A673 (cell line): ENCODE results near the gene BET1.

Experiments used
- CTCF ChIP-seq: fragments of 300-800, 200-600 bp; sonication (generic); conservative IDR thresholded peaks from 2 replicates; pipeline ENCODE4 v1.5.1; 2017; ENCODE audit warnings: low read depth, mild to moderate bottlenecking, antibody characterized with exemption, low read length, moderate library complexity, mixed read lengths
- EZH2 ChIP-seq: fragments of 200-600 bp; sonication (generic); IDR thresholded peaks from 2 replicates; pipeline ENCODE4 v1.6.1; 2017; ENCODE audit warnings: borderline replicate concordance, low read depth, mild to moderate bottlenecking, mixed read lengths, antibody characterized with exemption, low read length; ENCODE audit not compliant: poor library complexity, severe bottlenecking

GRCh38 chr7:93968911-93969620, 35.1 kb downstream of the BET1 start:
- TF ChIP-seq EZH2 = no peak
- TF ChIP-seq CTCF = no peak
